NOMO-1 (cell line): Measurements from ENCODE around the gene C12orf76.
"Not testable (repeated sequence)": the region's sequence is repeated elsewhere in the genome, so short reads cannot be mapped to it uniquely, and the experiment has no call there.

Experiments used
- DNase-seq, 2 experiments: peaks; one replicate each; lab custom pipeline; 2025; ENCODE audit not compliant: unreplicated experiment in 2 of 2; lab: John Stamatoyannopoulos, UW

C12orf76 gene

GRCh38 chr12:110067531-110067930 is 19.2 kb upstream of the C12orf76 start:
- no peak for DNase-seq

GRCh38 chr12:110065540-110065939 is 17.2 kb upstream of the C12orf76 start:
- DNase-seq: peak in 1 of 2 experiments; percentile 61

- DNase-seq: no peak
These were observed 13.9 kb upstream of the C12orf76 start for GRCh38 chr12:110062241-110062640.

DNA sequence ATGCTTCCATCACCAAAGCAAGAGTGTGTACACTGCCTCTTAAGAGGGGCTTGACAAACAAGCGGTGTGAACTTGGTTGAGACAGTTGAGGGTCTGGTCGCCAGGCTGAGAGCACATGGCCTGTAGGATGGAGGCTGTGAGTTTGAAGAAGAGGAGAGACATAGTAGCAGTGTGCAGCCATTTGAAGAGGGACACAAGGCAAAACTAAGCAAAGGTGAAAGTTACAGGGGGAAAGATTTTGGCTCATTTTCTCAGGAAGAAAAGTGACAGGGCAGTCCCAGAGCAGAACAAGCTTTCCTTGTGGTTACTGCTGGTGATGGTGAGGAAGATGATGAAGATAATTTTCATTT is 11.3 kb upstream of the C12orf76 start:
- no peak for DNase-seq

DNA sequence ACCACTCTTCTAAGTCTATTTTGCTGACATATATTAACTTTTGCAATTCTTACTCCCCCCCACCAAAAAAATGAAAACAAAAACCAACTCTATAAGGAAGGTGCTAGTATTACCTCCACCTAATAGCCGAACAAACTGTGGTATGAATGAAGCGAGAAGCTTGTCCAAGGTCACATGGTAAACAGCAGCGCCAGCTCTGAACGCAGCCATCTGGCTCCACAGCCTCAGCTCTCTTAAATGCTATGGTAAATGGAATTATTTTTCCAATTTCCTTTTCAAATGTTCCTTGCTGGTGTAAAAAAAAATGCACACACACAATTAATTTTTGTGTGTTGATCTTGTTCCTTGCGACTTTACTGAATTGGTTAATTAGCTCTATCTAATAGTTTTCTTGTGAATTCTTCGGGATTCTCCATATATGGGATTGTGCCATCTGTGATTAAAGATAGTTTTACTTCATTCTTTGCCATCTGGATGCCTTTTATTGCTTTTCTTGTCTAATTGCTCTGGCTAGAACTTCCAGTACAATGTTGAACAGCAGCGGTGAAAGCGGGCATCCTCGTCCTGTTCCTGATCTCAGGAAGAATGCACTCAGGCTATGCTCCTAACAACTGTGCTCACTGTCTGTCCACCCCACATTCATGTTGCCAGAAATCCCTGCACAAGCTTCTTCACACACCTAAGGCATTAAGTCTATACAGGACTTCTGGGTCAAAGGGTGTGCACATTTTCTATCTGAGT is 10.7 kb upstream of the C12orf76 start:
- no peak for DNase-seq

DNA sequence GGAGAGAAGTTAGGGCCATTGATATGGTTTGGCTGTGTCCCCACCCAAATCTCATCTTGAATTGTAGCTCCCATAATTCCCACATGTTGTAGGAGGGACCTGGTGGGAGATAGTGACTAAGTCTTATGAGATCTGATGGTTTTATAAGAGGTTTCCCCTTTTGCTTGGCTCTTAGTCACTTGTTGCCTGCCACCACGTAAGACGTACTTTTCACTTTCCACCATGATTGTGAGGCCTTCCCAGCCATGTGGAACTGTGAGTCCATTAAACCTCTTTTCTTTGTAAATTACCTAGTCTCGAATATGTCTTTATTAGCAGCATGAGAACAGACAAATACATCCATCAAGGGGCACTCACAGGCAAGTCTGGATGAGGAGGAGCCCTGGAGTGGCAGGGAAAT is 8.3 kb upstream of the C12orf76 start:
- not testable (repeated sequence) for DNase-seq

- DNase-seq: peak in 1 of 2 experiments; percentile 48
These were observed 7.3 kb upstream of the C12orf76 start for GRCh38 chr12:110055375-110056352.

- DNase-seq: peak in 1 of 2 experiments; percentile 39
These were observed 2.6 kb upstream of the C12orf76 start for GRCh38 chr12:110050927-110051326.

DNA sequence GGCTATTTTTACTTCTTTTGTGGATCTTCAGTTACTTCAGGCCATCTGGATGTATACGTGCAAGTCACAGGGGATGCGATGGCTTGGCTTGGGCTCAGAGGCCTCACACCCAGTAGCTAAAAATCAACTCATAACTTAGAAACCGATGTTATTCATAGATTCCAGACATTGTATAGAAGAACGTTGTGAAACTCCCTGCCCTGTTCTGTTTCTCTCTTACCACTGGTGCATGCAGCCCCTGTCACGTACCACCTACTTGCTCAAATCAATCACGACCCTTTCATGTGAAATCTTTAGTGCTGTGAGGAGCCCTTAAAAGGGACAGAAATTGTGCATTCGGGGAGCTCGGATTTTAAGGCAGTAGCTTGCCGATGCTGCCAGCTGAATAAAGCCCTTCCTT is 1.3 kb upstream of the C12orf76 start:
- not testable (repeated sequence) for DNase-seq

DNA sequence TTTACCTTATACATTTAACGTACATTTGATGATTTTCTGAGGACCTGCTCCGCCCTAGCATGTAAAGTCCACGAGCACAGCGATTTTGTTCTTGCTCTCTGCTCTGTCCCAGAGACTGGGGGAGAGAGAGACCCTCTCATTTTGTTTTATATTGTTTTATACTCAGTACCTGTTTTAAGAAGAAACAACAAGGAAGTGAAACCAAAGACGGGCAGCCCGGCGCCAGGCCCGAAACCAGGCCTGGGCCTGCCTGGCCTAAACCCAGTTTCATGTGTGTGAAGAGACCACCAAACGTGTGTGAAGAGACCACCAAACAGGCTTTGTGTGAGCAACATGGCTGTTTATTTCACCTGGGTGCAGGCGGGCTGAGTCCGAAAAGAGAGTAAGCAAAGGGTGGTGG is 712 bp upstream of the C12orf76 start:
- DNase-seq: peak in 1 of 2 experiments; percentile 47

- no peak for DNase-seq
These were observed 903 bp downstream of the C12orf76 start for GRCh38 chr12:110047297-110047940.

GRCh38 chr12:110046451-110047187 is 1.7 kb downstream of the C12orf76 start:
- peak in 1 of 2 experiments; percentile 76 for DNase-seq

DNA sequence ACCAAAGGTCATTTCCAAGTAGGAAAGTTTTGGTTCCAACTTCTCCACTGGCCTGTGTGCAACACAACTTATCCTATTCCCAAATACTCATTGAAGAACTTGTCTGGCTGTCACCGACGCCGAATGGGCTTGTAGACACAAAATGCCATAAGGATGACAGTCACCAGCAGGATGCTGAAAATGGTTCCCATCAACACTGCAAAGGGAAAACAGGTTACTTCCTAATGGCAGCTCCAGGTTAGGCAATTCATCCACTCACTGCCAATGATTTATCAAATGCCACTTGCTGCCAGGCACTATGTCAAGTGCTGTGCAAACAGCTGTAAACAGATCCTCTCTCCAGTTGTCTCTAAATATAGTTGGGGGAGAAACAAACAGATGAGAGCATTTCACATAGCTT is 6.1 kb downstream of the C12orf76 start:
- no peak for DNase-seq

GRCh38 chr12:110039085-110039807 is 9.1 kb downstream of the C12orf76 start:
- peak in 1 of 2 experiments; percentile 5 for DNase-seq

DNA sequence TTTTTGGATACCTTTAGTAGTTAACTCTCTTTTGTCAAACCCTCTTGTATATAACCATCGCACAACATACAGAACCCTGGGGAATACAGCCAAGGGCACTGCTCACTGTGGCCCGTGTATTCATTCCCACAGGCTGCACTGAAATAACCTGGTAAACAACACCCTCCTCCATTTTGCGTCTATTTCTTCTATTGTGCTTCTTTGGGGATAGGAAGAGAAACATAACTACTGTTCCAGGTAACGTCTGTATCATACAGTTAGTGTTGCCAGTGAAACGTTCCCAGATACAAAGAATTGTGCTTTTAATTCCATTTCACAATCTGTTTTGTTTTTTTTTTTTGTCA is 9.6 kb downstream of the C12orf76 start:
- DNase-seq: no peak

- no peak for DNase-seq
These were observed 11.0 kb downstream of the C12orf76 start for GRCh38 chr12:110037315-110037714.

- DNase-seq: no peak
These were observed 12.7 kb downstream of the C12orf76 start for GRCh38 chr12:110035534-110036104.

DNA sequence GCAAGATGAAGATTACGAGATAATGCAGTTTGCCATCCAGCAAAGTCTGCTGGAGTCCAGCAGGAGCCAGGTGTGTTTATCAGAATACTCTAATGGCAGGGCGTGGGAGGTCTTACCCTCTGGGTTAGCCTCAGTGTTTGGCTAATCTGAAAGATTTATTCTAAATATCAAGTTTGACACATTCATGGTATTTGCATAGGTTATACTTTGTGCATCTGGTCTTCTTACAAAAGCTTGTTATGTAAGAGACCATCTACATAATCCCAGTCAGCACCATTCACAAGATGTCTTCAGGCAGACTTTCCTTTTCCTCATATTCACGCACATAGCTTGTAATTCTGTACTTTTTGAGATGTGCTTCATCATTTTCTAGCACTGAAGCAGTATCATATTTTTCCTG is 14.4 kb downstream of the C12orf76 start:
- no peak for DNase-seq

GRCh38 chr12:110029290-110029815 is 19.0 kb downstream of the C12orf76 start:
- no peak for DNase-seq
